ENCODE measurements around the gene NRF1. TPM values are rescaled to one million over a fixed set of nuclear protein-coding genes. Genes with fewer than 3 reads are reported as not detected.

Gene NRF1
- polyA plus RNA-seq, 1 donor from 2014 or later = 22.7 TPM

GRCh38 chr7:129675521-129675920 lies 64.0 kb downstream of the NRF1 start:
- Mint-ChIP-seq H3K4me1 (no peaks in the 10 kb centered on the region), H3K9me3 (peaks cover 2 to 4% (median 3%) of the 10 kb centered on the region in 3 donors), H3K27ac (no peak overlapping the region), H3K27me3 (no peaks in the 10 kb centered on the region), H3K36me3 (peaks cover 34% of the 10 kb centered on the region), H3K4me3 (no peak overlapping the region)

GRCh38 chr7:129676017-129676897 lies 64.7 kb downstream of the NRF1 start:
- Mint-ChIP-seq H3K4me3 (no peak overlapping the region), H3K9me3 (peaks cover 2 to 4% (median 3%) of the 10 kb centered on the region in 3 donors), H3K27ac (no peak overlapping the region), H3K27me3 (no peaks in the 10 kb centered on the region), H3K4me1 (no peaks in the 10 kb centered on the region), H3K36me3 (peaks cover 35% of the 10 kb centered on the region)

- Mint-ChIP-seq H3K4me1 (no peaks in the 10 kb centered on the region), H3K4me3 (no peak overlapping the region), H3K36me3 (peaks cover 38% of the 10 kb centered on the region), H3K27me3 (no peaks in the 10 kb centered on the region), H3K27ac (no peak overlapping the region), H3K9me3 (peaks cover 2 to 4% (median 3%) of the 10 kb centered on the region in 3 donors)
Measured at GRCh38 chr7:129677796-129678195, 66.3 kb downstream of the NRF1 start.

GRCh38 chr7:129678606-129679005 lies 67.1 kb downstream of the NRF1 start:
- H3K27me3 Mint-ChIP-seq = no peaks in the 10 kb centered on the region
- peaks cover 38% of the 10 kb centered on the region for H3K36me3 Mint-ChIP-seq
- H3K4me1 Mint-ChIP-seq = no peaks in the 10 kb centered on the region
- no peak overlapping the region for H3K4me3 Mint-ChIP-seq
- H3K9me3 Mint-ChIP-seq = peaks cover 2 to 4% (median 3%) of the 10 kb centered on the region in 3 donors
- peak overlapping the region in 1 of 3 donors; percentile 27 for H3K27ac Mint-ChIP-seq

GRCh38 chr7:129680400-129680799 lies 68.9 kb downstream of the NRF1 start:
- Mint-ChIP-seq H3K36me3 (peaks cover 30% of the 10 kb centered on the region), H3K4me1 (peaks cover 0 to 1% (median 0%) of the 10 kb centered on the region in 3 donors), H3K27me3 (no peaks in the 10 kb centered on the region), H3K4me3 (no peak overlapping the region), H3K9me3 (peaks cover 0 to 1% (median 0%) of the 10 kb centered on the region in 3 donors), H3K27ac (no peak overlapping the region)

GRCh38 chr7:129684777-129685176 lies 73.3 kb downstream of the NRF1 start:
- H3K36me3 Mint-ChIP-seq = peaks cover 10% of the 10 kb centered on the region
- H3K27me3 Mint-ChIP-seq = no peaks in the 10 kb centered on the region
- peaks cover 0 to 4% (median 0%) of the 10 kb centered on the region in 3 donors for H3K4me1 Mint-ChIP-seq
- no peak overlapping the region for H3K27ac Mint-ChIP-seq
- H3K4me3 Mint-ChIP-seq = no peak overlapping the region
- no peaks in the 10 kb centered on the region for H3K9me3 Mint-ChIP-seq

- Mint-ChIP-seq H3K36me3 (peaks cover 8% of the 10 kb centered on the region), H3K27ac (no peak overlapping the region), H3K4me1 (peaks cover 0 to 4% (median 0%) of the 10 kb centered on the region in 3 donors), H3K4me3 (no peak overlapping the region), H3K27me3 (no peaks in the 10 kb centered on the region), H3K9me3 (no peaks in the 10 kb centered on the region)
Measured at GRCh38 chr7:129686063-129686462, 74.5 kb downstream of the NRF1 start.

GRCh38 chr7:129688503-129689222 lies 77.1 kb downstream of the NRF1 start:
- H3K36me3 Mint-ChIP-seq = peaks cover 6% of the 10 kb centered on the region
- no peaks in the 10 kb centered on the region for H3K27me3 Mint-ChIP-seq
- no peak overlapping the region for H3K27ac Mint-ChIP-seq
- H3K4me1 Mint-ChIP-seq = peaks cover 0 to 6% (median 0%) of the 10 kb centered on the region in 3 donors
- no peak overlapping the region for H3K4me3 Mint-ChIP-seq
- no peaks in the 10 kb centered on the region for H3K9me3 Mint-ChIP-seq

GRCh38 chr7:129689995-129690581 lies 78.6 kb downstream of the NRF1 start:
- Mint-ChIP-seq H3K36me3 (peaks cover 2% of the 10 kb centered on the region), H3K4me3 (no peak overlapping the region)

GRCh38 chr7:129690701-129691100 lies 79.2 kb downstream of the NRF1 start:
- no peaks in the 10 kb centered on the region for H3K9me3 Mint-ChIP-seq
- H3K36me3 Mint-ChIP-seq = peaks cover 2% of the 10 kb centered on the region
- H3K27ac Mint-ChIP-seq = no peak overlapping the region
- peaks cover 0 to 7% (median 0%) of the 10 kb centered on the region in 3 donors for H3K4me1 Mint-ChIP-seq
- H3K4me3 Mint-ChIP-seq = no peak overlapping the region
- no peaks in the 10 kb centered on the region for H3K27me3 Mint-ChIP-seq

More at GRCh38 chr7:129689995-129690581, 78.6 kb downstream of the NRF1 start:
- Mint-ChIP-seq H3K27me3 (no peaks in the 10 kb centered on the region), H3K4me1 (peaks cover 0 to 7% (median 0%) of the 10 kb centered on the region in 3 donors), H3K27ac (no peak overlapping the region), H3K9me3 (no peaks in the 10 kb centered on the region)

- peaks cover 0 to 4% (median 0%) of the 10 kb centered on the region in 3 donors for H3K4me1 Mint-ChIP-seq
- no peaks in the 10 kb centered on the region for H3K9me3 Mint-ChIP-seq
- no peaks in the 10 kb centered on the region for H3K27me3 Mint-ChIP-seq
- no peak overlapping the region for H3K27ac Mint-ChIP-seq
- H3K36me3 Mint-ChIP-seq = no peaks in the 10 kb centered on the region
- H3K4me3 Mint-ChIP-seq = no peak overlapping the region
Measured at GRCh38 chr7:129698516-129699418, 87.2 kb downstream of the NRF1 start.

- Mint-ChIP-seq H3K27ac (no peak overlapping the region), H3K9me3 (no peaks in the 10 kb centered on the region), H3K27me3 (no peaks in the 10 kb centered on the region), H3K36me3 (no peaks in the 10 kb centered on the region), H3K4me1 (peaks cover 0 to 3% (median 0%) of the 10 kb centered on the region in 3 donors), H3K4me3 (no peak overlapping the region)
Measured at GRCh38 chr7:129702316-129702715, 90.8 kb downstream of the NRF1 start.

- H3K27me3 Mint-ChIP-seq = no peaks in the 10 kb centered on the region
- peaks cover 0 to 3% (median 0%) of the 10 kb centered on the region in 3 donors for H3K4me1 Mint-ChIP-seq
- no peak overlapping the region for H3K4me3 Mint-ChIP-seq
- no peaks in the 10 kb centered on the region for H3K9me3 Mint-ChIP-seq
- H3K27ac Mint-ChIP-seq = no peak overlapping the region
- no peaks in the 10 kb centered on the region for H3K36me3 Mint-ChIP-seq
Measured at GRCh38 chr7:129702761-129703338, 91.3 kb downstream of the NRF1 start.

GRCh38 chr7:129703751-129704150 lies 92.2 kb downstream of the NRF1 start:
- Mint-ChIP-seq H3K27ac (no peak overlapping the region), H3K4me3 (no peak overlapping the region), H3K4me1 (peaks cover 0 to 2% (median 0%) of the 10 kb centered on the region in 3 donors), H3K36me3 (no peaks in the 10 kb centered on the region), H3K27me3 (no peaks in the 10 kb centered on the region), H3K9me3 (no peaks in the 10 kb centered on the region)

All from IgD-negative memory B cell (primary cell).